NCI-H345 (cell line): ENCODE measurements around the gene NDUFC2.
"Not testable (repeated sequence)": the region's sequence is repeated elsewhere in the genome, so short reads cannot be mapped to it uniquely, and the experiment has no call there.

Experiments
- DNase-seq: peaks from one replicate; lab custom pipeline; 2025; lab: John Stamatoyannopoulos, UW

NDUFC2 gene

DNA sequence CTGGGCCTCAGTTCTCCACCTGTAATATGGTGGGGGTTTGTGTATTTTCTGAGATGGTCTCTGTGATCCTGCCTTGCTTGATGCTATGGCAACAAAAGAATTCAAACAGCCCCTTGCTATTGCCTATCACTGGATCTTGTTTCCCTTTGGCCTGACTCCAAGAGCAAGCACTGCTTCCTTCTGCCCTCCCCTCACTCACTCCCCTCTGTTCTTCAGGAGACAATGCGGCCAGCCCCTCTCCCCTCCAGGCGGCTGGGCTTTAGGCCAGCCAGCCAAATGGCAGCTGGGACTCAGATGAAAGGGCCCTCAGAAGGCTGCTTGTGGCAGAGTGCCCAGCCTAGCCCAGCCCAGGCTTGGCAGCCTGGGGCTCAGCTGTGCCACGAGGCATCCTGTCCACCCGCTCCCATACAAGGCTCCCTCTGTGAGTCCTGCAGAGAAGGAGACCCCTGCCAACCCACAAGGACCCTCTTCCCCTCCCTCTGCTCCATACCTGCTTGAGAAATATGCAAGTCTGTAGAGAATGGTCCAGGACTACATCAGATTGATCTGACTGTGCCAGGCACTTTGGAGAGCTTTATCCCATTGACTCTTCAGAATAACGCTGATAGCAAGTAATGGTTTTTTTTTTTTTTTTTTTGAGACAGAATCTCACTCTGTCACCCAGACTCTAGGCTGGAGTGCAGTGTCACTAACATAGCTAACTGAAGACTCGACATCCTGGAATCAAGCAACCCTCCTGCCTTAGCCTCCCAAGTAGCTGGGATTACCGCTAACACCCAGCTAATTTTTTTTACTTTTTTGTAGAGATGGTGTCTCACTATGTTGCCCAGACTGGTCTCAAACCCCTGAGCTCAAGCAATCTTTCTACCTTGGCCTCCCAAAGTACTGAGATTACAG lies 49.0 kb downstream of the NDUFC2 start:
- peak; percentile 99 for DNase-seq

DNA sequence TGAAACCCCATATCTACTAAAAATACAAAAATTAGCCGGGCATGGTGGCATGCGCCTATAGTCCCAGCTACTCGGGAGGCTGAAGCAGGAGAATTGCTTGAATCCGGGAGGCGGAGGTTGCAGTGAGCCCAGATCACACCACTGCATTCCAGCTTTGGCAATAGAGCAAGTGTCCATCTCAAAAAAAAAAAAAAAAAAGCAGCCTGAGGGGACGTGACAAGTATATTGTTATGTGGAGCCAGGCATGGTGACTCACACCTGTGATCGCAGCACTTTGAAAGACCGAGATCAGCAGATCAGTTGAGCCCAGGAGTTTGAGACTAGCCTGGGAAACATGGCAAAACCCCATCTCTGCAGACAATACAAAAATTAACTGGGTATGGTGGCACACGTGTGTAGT lies 51.2 kb downstream of the NDUFC2 start:
- DNase-seq, result not testable (repeated sequence)

DNA sequence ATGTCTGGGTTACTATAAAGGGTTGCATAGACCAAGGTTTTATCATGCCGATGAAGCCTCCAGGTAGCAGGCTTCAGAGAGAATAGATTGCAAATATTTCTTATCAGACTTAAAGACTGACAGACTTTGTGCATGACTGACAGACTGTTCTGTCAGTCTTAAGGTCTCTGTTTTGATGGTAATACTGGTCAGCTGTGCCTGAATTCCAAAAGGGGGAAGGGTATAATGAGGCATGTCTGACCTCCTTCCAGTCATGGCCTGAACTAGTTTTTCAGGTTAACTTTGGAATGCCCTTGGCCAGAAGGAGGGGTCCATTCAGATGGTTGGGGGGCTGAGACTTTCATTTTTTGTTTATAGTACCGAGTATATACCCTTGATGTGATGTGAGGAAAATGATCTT lies 51.9 kb downstream of the NDUFC2 start:
- DNase-seq, result no peak

DNA sequence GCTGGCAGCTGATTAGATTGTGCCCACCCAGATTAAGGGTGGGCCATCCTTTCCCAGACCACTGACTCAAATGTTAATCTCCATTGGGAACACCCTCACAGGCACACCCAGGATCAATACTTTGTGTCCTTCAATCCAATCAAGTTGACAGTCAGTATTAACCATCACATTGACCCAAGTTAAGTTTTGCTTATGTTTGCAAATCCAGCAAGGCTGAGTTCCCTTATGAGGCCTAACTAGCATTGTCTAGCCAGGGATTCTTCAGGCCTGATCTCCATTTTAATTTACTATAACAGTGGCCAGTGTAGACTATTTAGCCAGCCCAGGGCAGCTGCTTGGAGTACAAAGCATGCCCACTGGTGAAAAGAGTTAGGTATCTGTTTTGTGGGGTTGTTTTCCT lies 54.3 kb downstream of the NDUFC2 start:
- DNase-seq, result no peak

DNA sequence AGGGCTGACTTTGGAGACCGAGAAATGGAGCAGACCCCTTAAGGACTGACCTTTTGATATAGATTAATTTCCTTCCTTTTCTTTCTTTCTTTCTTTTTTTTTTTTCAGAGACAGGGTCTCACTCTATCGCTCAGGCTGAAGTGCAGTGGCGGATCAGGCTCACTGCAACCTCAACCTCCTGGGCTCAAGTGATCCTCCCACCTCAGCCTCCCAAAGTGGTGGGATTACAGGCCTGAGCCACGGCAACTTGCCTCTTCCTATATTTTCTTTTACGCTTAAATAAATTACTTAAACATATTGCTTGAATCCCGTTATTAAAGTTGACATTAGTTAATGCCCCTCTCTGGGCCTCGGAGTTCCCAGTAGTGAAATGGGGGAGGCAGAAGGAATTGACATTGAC lies 56.2 kb downstream of the NDUFC2 start:
- DNase-seq, result no peak

DNA sequence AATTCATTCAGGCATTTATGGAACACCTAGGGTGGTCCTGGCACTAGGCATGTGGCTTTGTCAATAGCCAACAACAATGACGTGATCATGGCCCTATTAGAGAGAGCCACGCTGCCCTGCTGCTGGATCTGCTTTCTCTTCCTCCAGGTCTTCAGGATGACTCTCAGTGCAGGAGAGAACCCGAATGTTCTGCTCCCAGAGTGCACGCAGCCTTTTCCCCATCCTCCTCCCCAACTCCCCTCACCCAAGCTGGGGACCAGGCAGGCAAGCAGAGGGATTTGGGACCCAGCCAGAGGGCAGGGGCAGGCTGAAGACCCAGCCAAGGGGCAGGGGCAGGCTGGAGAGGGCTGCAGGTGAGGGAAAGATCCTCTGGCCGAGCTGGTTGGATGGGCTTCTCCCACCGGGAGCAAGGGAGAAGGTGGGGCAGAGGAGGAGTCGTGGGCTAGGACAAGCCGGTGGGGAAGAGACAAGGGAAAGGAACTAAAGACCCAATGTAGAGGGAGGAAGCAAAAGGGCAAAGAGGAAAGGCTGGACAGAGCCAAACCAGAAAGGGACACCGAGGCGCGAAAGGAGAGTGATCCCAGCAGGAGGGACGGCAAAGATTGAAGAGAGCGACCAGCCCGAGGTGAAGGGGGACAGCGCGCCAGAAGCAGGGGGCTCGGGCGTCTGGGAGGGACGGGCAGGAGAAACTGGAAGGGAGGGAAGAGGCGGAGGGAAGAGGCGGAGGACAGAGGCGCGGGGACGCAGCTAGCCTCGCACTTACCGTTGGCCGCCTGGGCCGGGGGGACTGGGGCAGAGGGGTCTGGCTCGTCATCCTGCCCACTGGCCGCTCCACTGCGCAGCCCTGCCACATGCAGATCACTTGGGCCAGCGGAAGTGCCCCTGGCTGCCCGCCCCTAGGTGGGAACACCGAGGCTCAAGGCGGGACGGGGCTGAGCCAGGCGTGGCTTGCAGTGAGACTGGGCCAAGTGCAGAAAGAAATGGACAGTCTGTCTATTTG lies 57.0 kb downstream of the NDUFC2 start, which contains the start of gene KCTD14:
Gene KCTD14, minus strand, starts transcription at position 880 of the 1,000 bp plus-strand sequence. Its CDS starts 27 bp downstream, at position 853.
- DNase-seq, result peak; percentile 82

DNA sequence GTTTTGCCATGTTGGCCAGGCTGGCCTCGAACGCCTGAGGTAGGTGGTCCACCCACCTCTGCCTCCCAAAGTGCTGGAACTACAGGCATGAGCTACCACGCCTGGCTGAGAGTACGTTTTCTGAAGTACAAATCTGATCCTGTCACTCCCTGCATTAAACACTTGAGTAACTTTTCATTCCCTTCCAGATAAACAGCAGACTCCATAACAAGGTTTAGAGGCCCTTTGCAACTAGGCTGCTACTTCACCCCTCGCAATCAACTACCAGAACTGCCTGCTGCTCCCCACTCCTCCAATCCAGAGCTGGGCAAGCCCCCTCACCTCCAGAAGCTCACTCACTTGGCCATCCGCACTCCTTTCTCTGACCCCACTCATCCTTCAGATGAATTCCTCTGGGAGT lies 58.1 kb downstream of the NDUFC2 start:
- no peak for DNase-seq

DNA sequence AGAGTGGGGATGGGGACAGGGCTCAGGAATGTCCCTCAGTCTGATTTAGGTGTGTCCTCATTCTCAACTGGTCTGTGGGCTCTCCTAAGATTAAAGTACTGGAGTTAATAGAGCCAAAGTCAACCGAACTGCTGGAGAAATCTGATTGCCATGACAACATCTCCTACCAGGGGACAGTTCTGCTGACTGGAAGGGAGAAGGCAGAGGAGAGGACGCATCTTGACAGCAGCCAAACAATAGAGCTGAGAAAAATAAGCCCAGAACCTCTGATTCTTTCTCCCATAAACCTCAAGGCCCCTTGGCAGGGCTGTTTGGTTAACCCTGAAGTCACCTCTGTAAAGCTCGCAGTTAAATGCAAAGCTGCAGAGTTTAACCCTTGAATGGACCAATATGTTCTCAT lies 59.4 kb downstream of the NDUFC2 start:
- DNase-seq, result no peak

DNA sequence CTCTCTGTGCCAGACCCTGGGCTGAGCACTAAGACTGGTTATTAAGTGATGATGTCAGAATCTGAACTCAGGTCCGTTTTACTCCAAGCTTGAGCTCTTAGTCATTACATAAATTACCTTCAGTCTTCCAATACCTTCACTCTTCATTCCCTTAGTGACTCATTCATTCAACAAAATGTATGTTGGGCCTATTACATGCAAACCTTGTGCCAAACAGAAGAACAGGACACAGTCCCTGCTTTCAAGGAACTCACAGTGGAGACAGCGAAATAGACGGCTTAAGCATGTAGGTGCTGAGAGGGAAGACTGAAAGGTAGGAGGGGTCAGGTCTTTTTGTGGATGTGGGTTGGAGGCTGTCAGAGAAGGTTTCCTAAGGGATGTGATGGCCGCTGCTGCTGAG lies 59.9 kb downstream of the NDUFC2 start:
- no peak for DNase-seq
